SK-N-SH (cell line): ENCODE measurements around the gene CD46.

ENCODE experiments used
- CTCF ChIP-seq: fragments of 200-600 bp; sonication (generic); IDR thresholded peaks from 2 replicates; pipeline ENCODE4 v1.6.1; 2017; ENCODE audit warnings: antibody characterized with exemption, mild to moderate bottlenecking, moderate library complexity
- EP300 ChIP-seq, 2 experiments: IDR thresholded peaks; 2 replicates each; pipeline versions ENCODE4 v1.4.0 to v1.6.1; 2012; ENCODE audit warnings: borderline replicate concordance in 1 of 2, low read depth in 1 of 2, low read length in 1 of 2
- EZH2phosphoT487 ChIP-seq: fragments of 200-600 bp; sonication (generic); IDR thresholded peaks from 2 replicates; pipeline ENCODE4 v1.6.1; 2017; ENCODE audit warnings: low read depth, mixed run types, mild to moderate bottlenecking, antibody characterized with exemption, moderate library complexity, borderline replicate concordance
- FOXM1 ChIP-seq: IDR thresholded peaks from 2 replicates; pipeline ENCODE4 v1.4.0; 2012; ENCODE audit warnings: low read depth, mild to moderate bottlenecking
- JUND ChIP-seq: IDR thresholded peaks from 2 replicates; pipeline ENCODE4 v1.4.0; 2012
- NFIC ChIP-seq: IDR thresholded peaks from 2 replicates; pipeline ENCODE4 v1.4.0; 2012; ENCODE audit warnings: borderline replicate concordance
- POLR2AphosphoS5 ChIP-seq: IDR thresholded peaks from 2 replicates; pipeline ENCODE4 v1.6.1; 2012; ENCODE audit warnings: low read depth, low read length
- RAD21 ChIP-seq: IDR thresholded peaks from 2 replicates; pipeline ENCODE4 v1.6.1; 2012; ENCODE audit warnings: mild to moderate bottlenecking, low read length
- REST ChIP-seq: IDR thresholded peaks from 2 replicates; pipeline ENCODE4 v1.6.1; 2012; ENCODE audit warnings: mild to moderate bottlenecking, low read depth, low read length, moderate library complexity
- TAF1 ChIP-seq: IDR thresholded peaks from 2 replicates; pipeline ENCODE4 v1.6.1; 2012; ENCODE audit warnings: low read depth, mild to moderate bottlenecking, low read length, moderate library complexity, borderline replicate concordance
- ZBTB33 ChIP-seq: IDR thresholded peaks from 2 replicates; pipeline ENCODE4 v1.4.0; 2012; ENCODE audit warnings: low read depth, borderline replicate concordance
- TF ChIP-seq, protein P1 (sequence below): IDR thresholded peaks from 2 replicates; pipeline ENCODE4 v1.4.0; 2012; ENCODE audit warnings: low read depth

DNA sequence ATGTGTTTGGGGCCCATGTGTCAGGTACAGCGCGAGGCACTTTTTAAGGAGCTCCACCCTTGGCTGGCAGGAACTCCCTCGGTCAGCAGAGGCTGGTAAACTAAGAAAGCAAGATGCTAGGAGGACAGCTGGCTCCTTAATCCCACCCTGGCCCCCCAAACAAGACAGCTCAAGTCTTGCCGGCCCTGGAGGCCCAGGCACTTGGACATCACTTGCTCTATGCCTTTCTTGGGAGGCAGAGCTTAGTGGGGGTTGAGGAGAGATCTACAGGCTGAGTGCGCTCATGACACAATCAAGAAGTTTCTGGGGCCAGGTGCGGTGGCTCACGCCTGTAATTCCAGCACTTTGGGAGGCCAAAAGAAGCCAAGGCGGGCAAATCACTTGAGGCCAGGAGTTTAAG is 80.9 kb downstream of the CD46 start:
- TF ChIP-seq FOXM1, result no peak
- no peak for TF ChIP-seq REST
- TF ChIP-seq, protein P1, sequence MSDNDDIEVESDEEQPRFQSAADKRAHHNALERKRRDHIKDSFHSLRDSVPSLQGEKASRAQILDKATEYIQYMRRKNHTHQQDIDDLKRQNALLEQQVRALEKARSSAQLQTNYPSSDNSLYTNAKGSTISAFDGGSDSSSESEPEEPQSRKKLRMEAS, result no peak
- no peak for TF ChIP-seq JUND
- no peak for TF ChIP-seq CTCF
- TF ChIP-seq TAF1, result no peak
- TF ChIP-seq EZH2phosphoT487, result no peak
- TF ChIP-seq EP300 (IDR thresholded peaks at IDR 0.05; ENCODE audit: borderline replicate concordance in 1 of 2, low read depth in 1 of 2, low read length in 1 of 2), result no peak
- TF ChIP-seq NFIC, result no peak
- TF ChIP-seq RAD21, result no peak
- no peak for TF ChIP-seq POLR2AphosphoS5
- no peak for TF ChIP-seq ZBTB33
